ENCODE results near the gene WHAMM.

Gene WHAMM

DNA sequence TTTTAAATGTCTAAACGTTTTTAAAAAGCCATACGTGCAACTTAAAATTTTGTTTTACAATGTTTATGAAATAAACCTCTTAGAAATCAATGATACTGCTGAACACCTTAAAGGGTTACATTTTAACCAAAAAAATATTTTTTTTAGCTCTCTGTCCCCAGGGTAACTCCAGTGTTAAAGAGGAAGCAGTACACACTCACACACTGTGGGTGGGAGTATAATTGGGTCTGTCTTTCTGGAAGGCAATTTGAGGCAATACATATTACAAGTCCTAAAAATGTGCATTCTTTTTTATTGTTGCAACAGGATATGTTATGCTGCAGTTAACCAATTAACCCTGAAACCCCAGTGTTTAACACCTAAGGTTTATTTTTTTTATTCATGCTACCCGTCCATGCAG, 34.1 kb downstream of the WHAMM start:
- TF ChIP-seq TAF1 (IDR thresholded peaks at IDR 0.05; ENCODE audit: borderline replicate concordance, insufficient read depth, low read length) (no peak), FOXP2 (optimal IDR thresholded peaks at IDR 0.05; ENCODE audit: borderline replicate concordance, extremely low read depth, extremely low read length, insufficient read depth) (no peak), SIN3A (IDR thresholded peaks at IDR 0.05; ENCODE audit: borderline replicate concordance, insufficient read depth, low read length) (no peak), POLR2AphosphoS5 (IDR thresholded peaks at IDR 0.05; ENCODE audit: low read depth, low read length) (no peak)
- TF ChIP-seq, protein P1, sequence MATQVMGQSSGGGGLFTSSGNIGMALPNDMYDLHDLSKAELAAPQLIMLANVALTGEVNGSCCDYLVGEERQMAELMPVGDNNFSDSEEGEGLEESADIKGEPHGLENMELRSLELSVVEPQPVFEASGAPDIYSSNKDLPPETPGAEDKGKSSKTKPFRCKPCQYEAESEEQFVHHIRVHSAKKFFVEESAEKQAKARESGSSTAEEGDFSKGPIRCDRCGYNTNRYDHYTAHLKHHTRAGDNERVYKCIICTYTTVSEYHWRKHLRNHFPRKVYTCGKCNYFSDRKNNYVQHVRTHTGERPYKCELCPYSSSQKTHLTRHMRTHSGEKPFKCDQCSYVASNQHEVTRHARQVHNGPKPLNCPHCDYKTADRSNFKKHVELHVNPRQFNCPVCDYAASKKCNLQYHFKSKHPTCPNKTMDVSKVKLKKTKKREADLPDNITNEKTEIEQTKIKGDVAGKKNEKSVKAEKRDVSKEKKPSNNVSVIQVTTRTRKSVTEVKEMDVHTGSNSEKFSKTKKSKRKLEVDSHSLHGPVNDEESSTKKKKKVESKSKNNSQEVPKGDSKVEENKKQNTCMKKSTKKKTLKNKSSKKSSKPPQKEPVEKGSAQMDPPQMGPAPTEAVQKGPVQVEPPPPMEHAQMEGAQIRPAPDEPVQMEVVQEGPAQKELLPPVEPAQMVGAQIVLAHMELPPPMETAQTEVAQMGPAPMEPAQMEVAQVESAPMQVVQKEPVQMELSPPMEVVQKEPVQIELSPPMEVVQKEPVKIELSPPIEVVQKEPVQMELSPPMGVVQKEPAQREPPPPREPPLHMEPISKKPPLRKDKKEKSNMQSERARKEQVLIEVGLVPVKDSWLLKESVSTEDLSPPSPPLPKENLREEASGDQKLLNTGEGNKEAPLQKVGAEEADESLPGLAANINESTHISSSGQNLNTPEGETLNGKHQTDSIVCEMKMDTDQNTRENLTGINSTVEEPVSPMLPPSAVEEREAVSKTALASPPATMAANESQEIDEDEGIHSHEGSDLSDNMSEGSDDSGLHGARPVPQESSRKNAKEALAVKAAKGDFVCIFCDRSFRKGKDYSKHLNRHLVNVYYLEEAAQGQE (IDR thresholded peaks at IDR 0.05; ENCODE audit: insufficient read depth in 1 of 2, low read depth in 2 of 2, low read length in 2 of 2) = no peak

DNA sequence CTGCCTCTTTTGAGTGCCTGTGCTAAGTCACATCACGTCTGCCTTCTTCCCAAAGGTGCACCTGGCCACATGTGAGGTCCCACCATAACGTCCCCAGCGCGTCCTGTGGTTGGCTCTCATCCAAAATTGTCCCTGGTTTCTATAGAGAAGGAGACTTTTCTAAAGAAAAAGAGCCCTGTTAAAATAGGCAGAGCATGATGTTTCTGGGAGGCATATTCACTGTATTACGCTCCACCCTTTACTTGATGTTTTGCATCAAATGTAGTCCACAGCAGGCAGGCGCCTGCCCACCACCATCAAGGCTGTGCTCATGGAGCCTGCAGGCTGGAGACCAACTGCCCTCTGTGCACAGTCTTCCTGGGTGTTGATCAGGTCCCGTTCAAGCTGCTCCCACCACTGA, 36.3 kb downstream of the WHAMM start:
- TF ChIP-seq SIN3A (IDR thresholded peaks at IDR 0.05; ENCODE audit: borderline replicate concordance, insufficient read depth, low read length) (no peak), FOXP2 (optimal IDR thresholded peaks at IDR 0.05; ENCODE audit: borderline replicate concordance, extremely low read depth, extremely low read length, insufficient read depth) (no peak), TAF1 (IDR thresholded peaks at IDR 0.05; ENCODE audit: borderline replicate concordance, insufficient read depth, low read length) (no peak), POLR2AphosphoS5 (IDR thresholded peaks at IDR 0.05; ENCODE audit: low read depth, low read length) (no peak)
- TF ChIP-seq, protein P1 (IDR thresholded peaks at IDR 0.05; ENCODE audit: insufficient read depth in 1 of 2, low read depth in 2 of 2, low read length in 2 of 2) = no peak

DNA sequence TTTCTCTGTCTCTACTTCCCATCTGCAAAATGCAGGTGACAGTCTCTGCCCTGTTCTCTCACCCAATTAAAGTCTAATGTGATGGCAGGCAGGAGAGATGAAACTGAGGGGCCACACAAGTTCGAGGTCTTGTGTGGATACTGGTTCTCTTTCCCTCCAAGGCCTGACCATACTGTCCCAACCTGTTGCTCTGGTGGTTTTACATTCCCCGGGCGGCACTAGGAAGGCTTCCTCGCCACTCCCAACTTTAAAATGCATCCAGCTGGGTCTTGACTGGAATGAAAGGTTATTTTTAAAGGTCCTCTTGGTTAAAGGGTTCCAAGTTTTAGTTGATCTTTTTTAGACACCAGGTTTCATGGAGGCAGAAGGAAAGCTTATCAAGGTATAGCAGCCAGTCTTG, 37.2 kb downstream of the WHAMM start:
- TF ChIP-seq, protein P1 (IDR thresholded peaks at IDR 0.05; ENCODE audit: insufficient read depth in 1 of 2, low read depth in 2 of 2, low read length in 2 of 2) = no peak
- TF ChIP-seq TAF1 (IDR thresholded peaks at IDR 0.05; ENCODE audit: borderline replicate concordance, insufficient read depth, low read length) = no peak
- no peak for TF ChIP-seq SIN3A (IDR thresholded peaks at IDR 0.05; ENCODE audit: borderline replicate concordance, insufficient read depth, low read length)
- TF ChIP-seq FOXP2 (optimal IDR thresholded peaks at IDR 0.05; ENCODE audit: borderline replicate concordance, extremely low read depth, extremely low read length, insufficient read depth) = no peak
- no peak for TF ChIP-seq POLR2AphosphoS5 (IDR thresholded peaks at IDR 0.05; ENCODE audit: low read depth, low read length)

DNA sequence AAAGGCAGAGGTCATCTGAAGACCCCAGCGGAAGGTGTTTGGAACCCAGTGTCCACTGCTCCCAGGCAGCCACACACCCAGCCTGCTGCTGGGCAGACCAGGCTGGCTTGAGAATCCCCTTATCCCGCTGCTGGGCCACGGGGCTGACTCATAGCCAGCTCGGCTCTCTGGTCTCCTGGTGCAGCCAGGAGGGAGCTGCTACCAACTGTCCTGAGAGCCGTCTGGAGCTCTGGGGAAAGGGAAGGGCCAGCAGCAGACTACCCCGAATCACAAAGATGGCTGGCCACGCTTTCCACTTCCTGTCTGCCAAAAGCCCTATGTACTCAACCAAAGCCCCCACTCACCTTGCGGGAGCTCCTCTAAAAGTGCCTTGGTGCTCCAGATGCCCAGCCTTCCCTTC, 38.3 kb downstream of the WHAMM start:
- no peak for TF ChIP-seq SIN3A (IDR thresholded peaks at IDR 0.05; ENCODE audit: borderline replicate concordance, insufficient read depth, low read length)

DNA sequence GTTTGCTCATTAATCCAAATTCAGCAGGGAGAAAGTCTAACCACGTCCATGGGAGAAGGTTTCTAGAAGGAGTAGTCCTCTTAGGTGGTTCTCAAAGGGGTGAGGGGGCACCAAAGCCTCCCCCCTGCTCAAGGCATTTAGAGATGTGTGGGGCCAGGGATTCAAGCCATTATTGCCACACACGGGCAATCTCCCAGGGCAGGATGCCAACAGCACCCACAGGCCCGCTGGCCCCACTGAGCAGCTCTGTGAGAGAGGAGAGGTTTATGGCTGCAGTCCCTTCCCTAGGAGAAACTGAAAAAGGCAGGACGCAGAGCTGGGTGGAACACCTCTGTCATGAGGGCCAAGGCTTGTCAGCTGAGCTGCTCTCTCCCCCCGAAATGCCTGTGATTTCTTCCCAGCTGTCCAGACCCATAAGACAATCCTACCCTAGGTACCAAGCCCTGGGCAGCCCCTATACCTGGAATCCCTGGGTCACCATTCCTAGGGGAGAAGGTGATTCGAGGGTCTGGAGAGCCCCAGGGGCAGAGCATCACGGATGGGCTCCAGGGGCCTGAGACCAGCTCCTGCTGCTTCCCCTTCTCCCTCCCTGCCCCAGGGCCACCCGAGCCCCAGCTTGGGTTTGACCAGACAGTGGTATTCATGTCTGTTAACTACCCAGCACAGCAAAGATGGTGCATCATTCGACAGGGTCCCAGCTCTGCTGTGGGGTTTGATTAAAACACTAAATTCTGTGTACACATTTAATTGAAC, 39.0 kb downstream of the WHAMM start:
- TF ChIP-seq, protein P1 (IDR thresholded peaks at IDR 0.05; ENCODE audit: insufficient read depth in 1 of 2, low read depth in 2 of 2, low read length in 2 of 2) = no peak
- TF ChIP-seq SIN3A (IDR thresholded peaks at IDR 0.05; ENCODE audit: borderline replicate concordance, insufficient read depth, low read length) (no peak), TAF1 (IDR thresholded peaks at IDR 0.05; ENCODE audit: borderline replicate concordance, insufficient read depth, low read length) (no peak), POLR2AphosphoS5 (IDR thresholded peaks at IDR 0.05; ENCODE audit: low read depth, low read length) (no peak), FOXP2 (optimal IDR thresholded peaks at IDR 0.05; ENCODE audit: borderline replicate concordance, extremely low read depth, extremely low read length, insufficient read depth) (no peak)
